Measurements from ENCODE around the gene ARL16. TPM values are rescaled to one million over a fixed set of nuclear protein-coding genes. Genes with fewer than 3 reads are reported as not detected.

The ARL16 gene
- total and polyA plus RNA-seq, 2 experiments from 2014 or later = 40.4 to 54.9 TPM

GRCh38 chr17:81691196-81691595, 7.6 kb upstream of the ARL16 start (continued):
- no peak for TF ChIP-seq ETS1 (IDR thresholded peaks at IDR 0.05)
- no peak for TF ChIP-seq CREB1 (CRISPR knock-in tag; IDR thresholded peaks at IDR 0.05; ENCODE audit: low read depth)
- TF ChIP-seq ZNF331 (CRISPR knock-in tag; IDR thresholded peaks at IDR 0.05; ENCODE audit: low read depth) = no peak
- no peak for TF ChIP-seq JUNB (IDR thresholded peaks at IDR 0.05; ENCODE audit: unreplicated experiment)
- TF ChIP-seq STAT1 (IDR thresholded peaks at IDR 0.05; ENCODE audit: unreplicated experiment) = no peak

- Histone ChIP-seq H3K4me1 (ENCODE audit: insufficient read depth) (no peaks in the 10 kb centered on the region), H3K36me3 (ENCODE audit: insufficient read depth) (no peaks in the 10 kb centered on the region), H2AFZ (no peak overlapping the region), H3K4me2 (no peak overlapping the region), H3K27me3 (ENCODE audit: insufficient read depth) (no peaks in the 10 kb centered on the region), H3K9me2 (ENCODE audit: insufficient read depth) (no peaks in the 10 kb centered on the region), H4K20me1 (replicated peaks; ENCODE audit: insufficient read depth) (peaks cover 4% of the 10 kb centered on the region; the same call in 1 of the 2 replicates), H3K79me2 (replicated peaks; ENCODE audit: insufficient read depth) (peaks cover 7% of the 10 kb centered on the region), H3K27ac (ENCODE audit: low read depth) (no peak overlapping the region), H3F3A (replicated peaks; ENCODE audit: low read depth) (peaks cover 2% of the 10 kb centered on the region), H3K4me3 (no peak overlapping the region)
- Mint-ChIP-seq H3K4me3 (no peak overlapping the region), H3K9me3 (no peaks in the 10 kb centered on the region; the same call in 2 of the 3 replicates), H3K4me1 (no peaks in the 10 kb centered on the region; the same call in 2 of the 3 replicates), H3K27me3 (ENCODE audit: insufficient read depth, low read depth, poor library complexity) (peaks cover 8% of the 10 kb centered on the region), H3K27ac (no peak overlapping the region), H3K36me3 (ENCODE audit: low read depth) (peaks cover 51% of the 10 kb centered on the region)
- ATAC-seq (no peak), DNase-seq (ENCODE audit: low spot score) (no peak)
- TF ChIP-seq REST (IDR thresholded peaks at IDR 0.05; ENCODE audit: unreplicated experiment) = no peak
- no peak for TF ChIP-seq ZNF114 (CRISPR knock-in tag; IDR thresholded peaks at IDR 0.05)
- TF ChIP-seq EZH2 (IDR thresholded peaks at IDR 0.05; ENCODE audit: low read depth, unreplicated experiment) = no peak
- TF ChIP-seq EZH2phosphoT487 (IDR thresholded peaks at IDR 0.05; ENCODE audit: unreplicated experiment) = no peak
- no peak for TF ChIP-seq ETS1 (IDR thresholded peaks at IDR 0.05)
- no peak for TF ChIP-seq ZNF331 (CRISPR knock-in tag; IDR thresholded peaks at IDR 0.05; ENCODE audit: low read depth)
- TF ChIP-seq ZNF462 (CRISPR knock-in tag; IDR thresholded peaks at IDR 0.05) = no peak
- TF ChIP-seq JUNB (IDR thresholded peaks at IDR 0.05; ENCODE audit: unreplicated experiment) = no peak
- no peak for TF ChIP-seq STAT1 (IDR thresholded peaks at IDR 0.05; ENCODE audit: unreplicated experiment)
- no peak for TF ChIP-seq NANOG (IDR thresholded peaks at IDR 0.05; ENCODE audit: borderline replicate concordance)
- no peak for TF ChIP-seq CREB1 (CRISPR knock-in tag; IDR thresholded peaks at IDR 0.05; ENCODE audit: low read depth)
Observed at GRCh38 chr17:81690549-81690948, 7.0 kb upstream of the ARL16 start.

Data from GM23338 (cell line).